ENCODE measurements around the gene CDC42EP4.

DNA sequence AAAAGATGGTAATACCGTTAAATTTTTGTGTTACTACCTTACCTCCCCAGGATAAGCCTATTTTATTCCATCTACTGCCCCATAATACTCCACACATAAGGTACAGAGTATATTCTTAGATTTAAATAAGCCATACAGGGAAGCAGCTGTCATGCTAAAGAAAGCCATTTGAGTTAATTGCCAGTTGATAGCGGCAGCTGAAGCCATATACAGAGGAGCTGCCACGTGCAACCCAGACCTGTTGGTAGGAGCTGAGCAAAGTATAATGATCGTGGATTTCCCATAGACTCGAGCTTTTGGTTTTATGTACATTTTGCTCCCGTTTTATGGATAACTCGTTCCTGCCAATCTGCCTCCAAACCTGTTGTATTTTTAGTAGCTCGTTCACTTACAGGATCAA, 62.1 kb downstream of the CDC42EP4 start:
- TF ChIP-seq, protein P1, sequence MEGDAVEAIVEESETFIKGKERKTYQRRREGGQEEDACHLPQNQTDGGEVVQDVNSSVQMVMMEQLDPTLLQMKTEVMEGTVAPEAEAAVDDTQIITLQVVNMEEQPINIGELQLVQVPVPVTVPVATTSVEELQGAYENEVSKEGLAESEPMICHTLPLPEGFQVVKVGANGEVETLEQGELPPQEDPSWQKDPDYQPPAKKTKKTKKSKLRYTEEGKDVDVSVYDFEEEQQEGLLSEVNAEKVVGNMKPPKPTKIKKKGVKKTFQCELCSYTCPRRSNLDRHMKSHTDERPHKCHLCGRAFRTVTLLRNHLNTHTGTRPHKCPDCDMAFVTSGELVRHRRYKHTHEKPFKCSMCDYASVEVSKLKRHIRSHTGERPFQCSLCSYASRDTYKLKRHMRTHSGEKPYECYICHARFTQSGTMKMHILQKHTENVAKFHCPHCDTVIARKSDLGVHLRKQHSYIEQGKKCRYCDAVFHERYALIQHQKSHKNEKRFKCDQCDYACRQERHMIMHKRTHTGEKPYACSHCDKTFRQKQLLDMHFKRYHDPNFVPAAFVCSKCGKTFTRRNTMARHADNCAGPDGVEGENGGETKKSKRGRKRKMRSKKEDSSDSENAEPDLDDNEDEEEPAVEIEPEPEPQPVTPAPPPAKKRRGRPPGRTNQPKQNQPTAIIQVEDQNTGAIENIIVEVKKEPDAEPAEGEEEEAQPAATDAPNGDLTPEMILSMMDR (IDR thresholded peaks at IDR 0.05; ENCODE audit: borderline replicate concordance, extremely low read depth, low read length, poor library complexity, severe bottlenecking) = no peak
- TF ChIP-seq EZH2 (IDR thresholded peaks at IDR 0.05; ENCODE audit: borderline replicate concordance, low read depth, low read length, severe bottlenecking) = no peak

Measured in DND-41 (cell line).